Stomach (tissue), 9 donors: Measurements from ENCODE around the gene GLRX. TPM values are rescaled to one million over a fixed set of nuclear protein-coding genes. Genes with fewer than 3 reads are reported as not detected.
A peak's percentile ranks its signal among the peaks of the same experiment; 100 is the strongest.

Experiments
- DNase-seq, 2 donors: peaks; one replicate each; pipeline versions ENCODE4 v3.0.0 to v3.0.0-alpha.2; 2013 to 2019
- H3K27ac ChIP-seq, 5 donors: fragments of 200-600 bp in 4 of 5; sonication (generic) in 4 of 5; one replicate each; pipeline ENCODE4 v1.5.1; 2013 to 2019; ENCODE audit warnings: mild to moderate bottlenecking in 1 of 5, moderate library complexity in 1 of 5
- H3K27me3 ChIP-seq, 3 donors: fragments of 200-600 bp; sonication (generic); one replicate each; pipeline ENCODE4 v1.5.1; 2017 to 2019; ENCODE audit warnings: mixed run types in 1 of 3
- H3K36me3 ChIP-seq, 4 donors: fragments of 200-600 bp; sonication (generic); 1 replicate in 3 of 4; 2 replicates in 1 of 4; pipeline ENCODE4 v1.5.1; 2016 to 2019
- H3K4me1 ChIP-seq, 4 donors: fragments of 200-600 bp; sonication (generic); one replicate each; pipeline ENCODE4 v1.5.1; 2016 to 2019
- H3K4me3 ChIP-seq, 4 donors: fragments of 200-600 bp; sonication (generic) in 3 of 4; one replicate each; pipeline ENCODE4 v1.5.1; 2016 to 2019; ENCODE audit warnings: mild to moderate bottlenecking in 1 of 4
- H3K9me3 ChIP-seq, 4 donors: fragments of 200-600 bp; sonication (generic); one replicate each; pipeline ENCODE4 v1.5.1; 2016 to 2019
- CTCF ChIP-seq, 7 experiments: fragments of 450-650 bp in 4 of 7; fragments of 200-600 bp in 3 of 7; sonication (generic) in 3 of 7; IDR thresholded peaks; one replicate each; pipeline ENCODE4 v1.5.1; 2016 to 2019; ENCODE audit warnings: antibody characterized with exemption in 7 of 7, control low read depth in 2 of 7, mild to moderate bottlenecking in 1 of 7
- EP300 ChIP-seq: sonication (generic); formaldehyde crosslinking; IDR thresholded peaks from one replicate; pipeline ENCODE4 v1.6.1; 2017; ENCODE audit warnings: antibody characterized with exemption
- POLR2A ChIP-seq, 4 donors: fragments of 450-650 bp; IDR thresholded peaks; one replicate each; pipeline ENCODE4 v1.6.1; 2016; ENCODE audit warnings: antibody characterized with exemption in 4 of 4, control low read depth in 2 of 4, mild to moderate bottlenecking in 1 of 4, moderate library complexity in 1 of 4
- POLR2AphosphoS5 ChIP-seq, 3 donors: sonication (generic); formaldehyde crosslinking; IDR thresholded peaks; one replicate each; pipeline ENCODE4 v1.6.1; 2016; ENCODE audit warnings: antibody characterized with exemption in 3 of 3
- WGBS, 5 donors: extraction: QIAGEN DNeasy Blood & Tissue Kit in 3 of 5; methylation state at CpG; one replicate each; pipeline versions ENCODE4 v1.1.5 to v1.1.7; 2013 to 2018; 5-methylcytosine and 5-hydroxymethylcytosine counted together
- intact Hi-C: fragments of 100-400 bp; cut with DNase I; formaldehyde crosslinking; loops from one replicate; pipeline ENCODE4 v1.15.1; 2023; ENCODE audit warnings: low total_unique reads
- polyA plus RNA-seq, 3 donors: library from polyadenylated mRNA; stranded (reverse); fragments of 200-250 nt; gene quantifications; one replicate each; pipeline ENCODE4 v1.2.3, GENCODE V29; 2013
- total RNA-seq, 5 donors: library from RNA; depleted of rRNA; stranded (reverse); fragments of >200 nt; gene quantifications; one replicate each; pipeline versions ENCODE4 v1.1.0 to v1.2.3, GENCODE V29; 2014 to 2016
- donor health status: healthy with polysubstance abuse.
- donor health status: Bipolar disorder and iron deficiency.
- donor health status: healthy.

GLRX gene
- total and polyA plus RNA-seq, 8 donors, result 11.3 to 211 (median 29.7) TPM

DNA sequence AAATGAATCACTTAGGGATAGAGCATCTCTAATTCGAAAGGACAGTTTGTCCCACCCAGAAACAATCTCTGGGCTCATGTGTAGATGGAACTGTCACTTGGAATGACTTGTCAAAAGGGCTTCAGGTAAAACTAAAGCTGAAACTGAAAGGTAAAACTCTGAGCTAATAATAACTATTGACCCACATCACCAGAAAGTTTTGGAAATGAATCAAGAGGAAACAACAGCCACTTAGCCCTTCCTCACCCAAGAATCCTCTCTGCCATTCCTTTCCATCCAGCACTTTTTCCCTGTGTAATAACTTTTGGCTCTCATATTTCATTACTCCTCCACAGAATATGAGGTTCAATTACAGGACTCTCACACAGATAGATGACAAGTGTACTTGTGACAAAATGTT is 14.0 kb upstream of the GLRX start:
- Histone ChIP-seq H3K27me3 (no peaks in the 10 kb centered on the region), H3K27ac (peak overlapping the region in 4 of 5 donors; percentile 89 to 92 (median 90)), H3K4me1 (peaks cover 17 to 73% (median 30%) of the 10 kb centered on the region in 4 donors), H3K4me3 (no peak overlapping the region), H3K36me3 (no peaks in the 10 kb centered on the region), H3K9me3 (no peaks in the 10 kb centered on the region)
- intact Hi-C loops, result no loop called here
- TF ChIP-seq POLR2A (IDR thresholded peaks at IDR 0.05) (no peak), POLR2AphosphoS5 (IDR thresholded peaks at IDR 0.05) (peak in 2 of 3 donors; percentile 7 to 58), CTCF (IDR thresholded peaks at IDR 0.05) (no peak)
- WGBS, 5 donors, result 62 to 91% (median 65%) methylated on average over 1 of the region's 1 CpG
- no peak for DNase-seq

GRCh38 chr5:95835682-95836385 is 13.3 kb upstream of the GLRX start:
- no peaks in the 10 kb centered on the region for H3K36me3 ChIP-seq
- TF ChIP-seq EP300 (no peak), POLR2AphosphoS5 (IDR thresholded peaks at IDR 0.05) (no peak), POLR2A (IDR thresholded peaks at IDR 0.05) (no peak), CTCF (IDR thresholded peaks at IDR 0.05) (no peak)
- WGBS, 5 donors, result 23 to 40% (median 28%) methylated on average over 10 of the region's 10 CpGs
- H3K4me1 ChIP-seq, result peaks cover 17 to 65% (median 30%) of the 10 kb centered on the region in 4 donors
- peak overlapping the region; percentile 37 to 59 (median 50) for H3K4me3 ChIP-seq
- peak overlapping the region; percentile 71 to 92 (median 89) for H3K27ac ChIP-seq
- H3K27me3 ChIP-seq, result no peaks in the 10 kb centered on the region
- intact Hi-C loops, result no loop called here
- DNase-seq, result no peak
- H3K9me3 ChIP-seq, result no peaks in the 10 kb centered on the region

DNA sequence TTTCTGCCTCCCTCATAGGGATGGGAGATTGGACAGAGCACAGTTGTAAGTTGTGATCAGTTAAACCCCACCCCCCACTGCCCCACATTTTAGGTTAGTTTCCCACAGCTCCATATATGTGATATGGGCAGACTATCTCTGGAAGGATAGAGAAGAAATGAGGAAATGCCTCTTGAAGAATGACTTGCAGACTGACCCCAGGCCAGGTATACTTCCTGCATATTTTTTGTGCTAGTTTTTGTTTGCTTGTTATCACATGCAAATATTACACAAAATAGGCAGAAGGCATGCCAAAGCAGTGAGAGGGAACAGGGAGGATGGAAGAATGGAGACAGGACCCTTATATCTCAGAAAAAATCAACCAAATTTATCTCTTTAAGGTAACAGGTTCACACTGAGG is 10.1 kb upstream of the GLRX start:
- H3K4me3 ChIP-seq, result no peak overlapping the region
- no peak for TF ChIP-seq POLR2A (IDR thresholded peaks at IDR 0.05)
- TF ChIP-seq POLR2AphosphoS5 (IDR thresholded peaks at IDR 0.05), result peak in 1 of 3 donors; percentile 20
- TF ChIP-seq EP300, result no peak
- intact Hi-C loops, result no loop called here

GRCh38 chr5:95830226-95830625 is 7.7 kb upstream of the GLRX start:
- DNase-seq, result no peak
- TF ChIP-seq POLR2A (IDR thresholded peaks at IDR 0.05), result no peak
- TF ChIP-seq POLR2AphosphoS5 (IDR thresholded peaks at IDR 0.05), result no peak
- TF ChIP-seq CTCF (IDR thresholded peaks at IDR 0.05), result no peak
- no peak for TF ChIP-seq EP300
- H3K27ac ChIP-seq, result no peak overlapping the region
- peaks cover 13 to 62% (median 24%) of the 10 kb centered on the region in 4 donors for H3K4me1 ChIP-seq
- no peaks in the 10 kb centered on the region for H3K27me3 ChIP-seq
- H3K4me3 ChIP-seq, result no peak overlapping the region
- no peaks in the 10 kb centered on the region for H3K36me3 ChIP-seq
- no peaks in the 10 kb centered on the region for H3K9me3 ChIP-seq
- intact Hi-C loops, result no loop called here
- 43 to 68% (median 44%) methylated on average over 2 of the region's 2 CpGs for WGBS, 5 donors

More for the DNA sequence above, 10.1 kb upstream of the GLRX start:
- DNase-seq, result no peak
- Histone ChIP-seq H3K4me1 (peaks cover 15 to 58% (median 29%) of the 10 kb centered on the region in 4 donors), H3K27ac (peak overlapping the region in 3 of 5 donors; percentile 44 to 92 (median 89)), H3K9me3 (no peaks in the 10 kb centered on the region), H3K27me3 (no peaks in the 10 kb centered on the region), H3K36me3 (no peaks in the 10 kb centered on the region)

DNA sequence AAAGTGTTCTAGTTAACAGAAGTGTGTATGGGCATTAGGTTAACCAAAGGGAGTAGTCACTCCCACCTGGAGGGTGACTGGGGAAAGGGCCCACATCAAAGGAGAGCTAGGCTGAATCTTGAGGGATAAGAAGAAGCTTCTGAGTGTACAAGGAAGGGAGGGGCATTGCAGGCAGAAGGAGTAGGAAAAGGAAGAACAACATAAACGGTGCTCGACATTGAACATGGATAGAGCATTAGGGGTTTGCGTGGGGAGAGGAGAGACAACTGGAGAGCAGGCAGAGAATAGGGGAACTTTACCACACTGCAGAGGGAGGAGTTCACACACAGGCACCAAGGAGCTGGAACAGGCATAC is 5.3 kb upstream of the GLRX start:
- 69 to 77% (median 72%) methylated on average over 3 of the region's 3 CpGs for WGBS, 5 donors
- no peak for DNase-seq
- peak overlapping the region in 2 of 5 donors; percentile 46 to 82 for H3K27ac ChIP-seq
- intact Hi-C loops, result no loop called here
- no peaks in the 10 kb centered on the region for H3K9me3 ChIP-seq
- H3K4me3 ChIP-seq, result no peak overlapping the region
- H3K4me1 ChIP-seq, result peaks cover 26 to 64% (median 31%) of the 10 kb centered on the region in 4 donors
- TF ChIP-seq POLR2AphosphoS5 (IDR thresholded peaks at IDR 0.05) (no peak), CTCF (IDR thresholded peaks at IDR 0.05) (no peak), EP300 (no peak), POLR2A (IDR thresholded peaks at IDR 0.05) (no peak)
- no peaks in the 10 kb centered on the region for H3K27me3 ChIP-seq
- H3K36me3 ChIP-seq, result no peaks in the 10 kb centered on the region
